ENCODE results near the gene CRB3.
"Not testable (repeated sequence)": the region's sequence is repeated elsewhere in the genome, so short reads cannot be mapped to it uniquely, and the experiment has no call there.

The CRB3 gene

GRCh38 chr19:6424195-6424938 lies 39.7 kb upstream of the CRB3 start, which contains the start of gene KHSRP:
KHSRP (minus strand) TSS chr19:6424811; CDS start chr19:6424701, 110 bp downstream.
- Histone ChIP-seq H3K9ac (ENCODE audit: low read length) (peak within 1 kb of the TSS; percentile 89), H3K27me3 (ENCODE audit: control insufficient read depth, insufficient read depth, low read length) (peaks cover 2% of the 10 kb centered on the region), H3K4me1 (ENCODE audit: control insufficient read depth, insufficient read depth, low read length) (0 out of 2 replicates have a peak, but pooled peaks cover 4% of the 10 kb centered on the region), H3K4me3 (ENCODE audit: low read depth, low read length) (peak within 1 kb of the TSS; percentile 89), H3K36me3 (ENCODE audit: control insufficient read depth, insufficient read depth, low read length) (peaks cover 39% of the 10 kb centered on the region), H3K27ac (ENCODE audit: low read depth, low read length) (peak within 1 kb of the TSS; percentile 85; the same call in 1 of the 2 replicates), H3K9me3 (ENCODE audit: control insufficient read depth, insufficient read depth, low read depth, low read length) (peaks cover 4% of the 10 kb centered on the region; the same call in 1 of the 2 replicates)

GRCh38 chr19:6424939-6425731 lies 38.9 kb upstream of the CRB3 start:
- Histone ChIP-seq H3K36me3 (ENCODE audit: control insufficient read depth, insufficient read depth, low read length) (peaks cover 31% of the 10 kb centered on the region), H3K27ac (ENCODE audit: low read depth, low read length) (no peak overlapping the region), H3K4me3 (ENCODE audit: low read depth, low read length) (no peak overlapping the region), H3K27me3 (ENCODE audit: control insufficient read depth, insufficient read depth, low read length) (peaks cover 10% of the 10 kb centered on the region), H3K9ac (ENCODE audit: low read length) (no peak overlapping the region), H3K4me1 (ENCODE audit: control insufficient read depth, insufficient read depth, low read length) (0 out of 2 replicates have a peak, but pooled peaks cover 4% of the 10 kb centered on the region), H3K9me3 (ENCODE audit: control insufficient read depth, insufficient read depth, low read depth, low read length) (peaks cover 4% of the 10 kb centered on the region; the same call in 1 of the 2 replicates)

GRCh38 chr19:6425732-6426620 lies 38.1 kb upstream of the CRB3 start:
- H3K27ac ChIP-seq (ENCODE audit: low read depth, low read length) = no peak overlapping the region
- no peak overlapping the region for H3K9ac ChIP-seq (ENCODE audit: low read length)
- peaks cover 11% of the 10 kb centered on the region for H3K27me3 ChIP-seq (ENCODE audit: control insufficient read depth, insufficient read depth, low read length)
- H3K4me1 ChIP-seq (ENCODE audit: control insufficient read depth, insufficient read depth, low read length) = 0 out of 2 replicates have a peak, but pooled peaks cover 4% of the 10 kb centered on the region
- peaks cover 23% of the 10 kb centered on the region for H3K36me3 ChIP-seq (ENCODE audit: control insufficient read depth, insufficient read depth, low read length)
- H3K4me3 ChIP-seq (ENCODE audit: low read depth, low read length) = 0 out of 2 replicates have a peak overlapping the region, but pooled peaks have one; percentile 1
- peaks cover 4% of the 10 kb centered on the region; the same call in 1 of the 2 replicates for H3K9me3 ChIP-seq (ENCODE audit: control insufficient read depth, insufficient read depth, low read depth, low read length)

GRCh38 chr19:6427131-6427530 lies 36.9 kb upstream of the CRB3 start:
- H3K27ac ChIP-seq (ENCODE audit: low read depth, low read length) = no peak overlapping the region
- H3K27me3 ChIP-seq (ENCODE audit: control insufficient read depth, insufficient read depth, low read length) = peaks cover 11% of the 10 kb centered on the region
- peaks cover 4% of the 10 kb centered on the region; the same call in 1 of the 2 replicates for H3K9me3 ChIP-seq (ENCODE audit: control insufficient read depth, insufficient read depth, low read depth, low read length)
- H3K9ac ChIP-seq (ENCODE audit: low read length) = no peak overlapping the region
- H3K4me3 ChIP-seq (ENCODE audit: low read depth, low read length) = no peak overlapping the region
- H3K36me3 ChIP-seq (ENCODE audit: control insufficient read depth, insufficient read depth, low read length) = peaks cover 11% of the 10 kb centered on the region
- 0 out of 2 replicates have a peak, but pooled peaks cover 4% of the 10 kb centered on the region for H3K4me1 ChIP-seq (ENCODE audit: control insufficient read depth, insufficient read depth, low read length)

GRCh38 chr19:6428692-6429418 lies 35.2 kb upstream of the CRB3 start:
- not testable (repeated sequence) for H3K9me3 ChIP-seq (ENCODE audit: control insufficient read depth, insufficient read depth, low read depth, low read length); H3K36me3 ChIP-seq (ENCODE audit: control insufficient read depth, insufficient read depth, low read length); H3K9ac ChIP-seq (ENCODE audit: low read length); H3K27ac ChIP-seq (ENCODE audit: low read depth, low read length); H3K4me1 ChIP-seq (ENCODE audit: control insufficient read depth, insufficient read depth, low read length); H3K4me3 ChIP-seq (ENCODE audit: low read depth, low read length)
- H3K27me3 ChIP-seq (ENCODE audit: control insufficient read depth, insufficient read depth, low read length) = peaks cover 11% of the 10 kb centered on the region

- peaks cover 11% of the 10 kb centered on the region for H3K27me3 ChIP-seq (ENCODE audit: control insufficient read depth, insufficient read depth, low read length)
- no peak overlapping the region for H3K4me3 ChIP-seq (ENCODE audit: low read depth, low read length)
- no peak overlapping the region for H3K27ac ChIP-seq (ENCODE audit: low read depth, low read length)
- H3K9ac ChIP-seq (ENCODE audit: low read length) = no peak overlapping the region
- peaks cover 4% of the 10 kb centered on the region; the same call in 1 of the 2 replicates for H3K9me3 ChIP-seq (ENCODE audit: control insufficient read depth, insufficient read depth, low read depth, low read length)
- no peaks in the 10 kb centered on the region for H3K36me3 ChIP-seq (ENCODE audit: control insufficient read depth, insufficient read depth, low read length)
- no peaks in the 10 kb centered on the region for H3K4me1 ChIP-seq (ENCODE audit: control insufficient read depth, insufficient read depth, low read length)
Measured at GRCh38 chr19:6429419-6430221, 34.5 kb upstream of the CRB3 start.

- Histone ChIP-seq H3K27ac (ENCODE audit: low read depth, low read length) (no peak overlapping the region), H3K4me1 (ENCODE audit: control insufficient read depth, insufficient read depth, low read length) (no peaks in the 10 kb centered on the region), H3K36me3 (ENCODE audit: control insufficient read depth, insufficient read depth, low read length) (no peaks in the 10 kb centered on the region), H3K9me3 (ENCODE audit: control insufficient read depth, insufficient read depth, low read depth, low read length) (no peaks in the 10 kb centered on the region), H3K27me3 (ENCODE audit: control insufficient read depth, insufficient read depth, low read length) (peaks cover 11% of the 10 kb centered on the region), H3K4me3 (ENCODE audit: low read depth, low read length) (no peak overlapping the region), H3K9ac (ENCODE audit: low read length) (no peak overlapping the region)
Measured at GRCh38 chr19:6431891-6432290, 32.2 kb upstream of the CRB3 start.

- Histone ChIP-seq H3K4me3 (ENCODE audit: low read depth, low read length) (no peak overlapping the region), H3K36me3 (ENCODE audit: control insufficient read depth, insufficient read depth, low read length) (no peaks in the 10 kb centered on the region), H3K27me3 (ENCODE audit: control insufficient read depth, insufficient read depth, low read length) (peaks cover 11% of the 10 kb centered on the region), H3K9ac (ENCODE audit: low read length) (no peak overlapping the region), H3K4me1 (ENCODE audit: control insufficient read depth, insufficient read depth, low read length) (no peaks in the 10 kb centered on the region), H3K27ac (ENCODE audit: low read depth, low read length) (no peak overlapping the region), H3K9me3 (ENCODE audit: control insufficient read depth, insufficient read depth, low read depth, low read length) (no peaks in the 10 kb centered on the region)
Measured at GRCh38 chr19:6433165-6433564, 30.9 kb upstream of the CRB3 start.

- H3K9me3 ChIP-seq (ENCODE audit: control insufficient read depth, insufficient read depth, low read depth, low read length) = no peaks in the 10 kb centered on the region
- H3K27ac ChIP-seq (ENCODE audit: low read depth, low read length) = no peak within 1 kb of the TSS
- no peak within 1 kb of the TSS for H3K4me3 ChIP-seq (ENCODE audit: low read depth, low read length)
- H3K4me1 ChIP-seq (ENCODE audit: control insufficient read depth, insufficient read depth, low read length) = no peaks in the 10 kb centered on the region
- H3K27me3 ChIP-seq (ENCODE audit: control insufficient read depth, insufficient read depth, low read length) = peaks cover 11% of the 10 kb centered on the region
- no peaks in the 10 kb centered on the region for H3K36me3 ChIP-seq (ENCODE audit: control insufficient read depth, insufficient read depth, low read length)
- H3K9ac ChIP-seq (ENCODE audit: low read length) = no peak within 1 kb of the TSS
Measured at GRCh38 chr19:6433663-6434062, 30.4 kb upstream of the CRB3 start, which contains the start of gene SLC25A41. SLC25A41 (minus strand) TSS chr19:6433763; CDS start chr19:6433693, 70 bp downstream.

Measured in HUES6 (cell line).